T-helper 17 cell (primary cell): ENCODE data around the gene TSPO. TPM values are rescaled to one million over a fixed set of nuclear protein-coding genes. Genes with fewer than 3 reads are reported as not detected.
"Not testable (repeated sequence)": the region's sequence is repeated elsewhere in the genome, so short reads cannot be mapped to it uniquely, and the experiment has no call there.

Experiments
- ATAC-seq: fragments of 150-1000 bp; cut with Tn5 transposase; 2 replicates; pipeline ENCODE4 v1.10.0; 2021; ENCODE audit warnings: mild to moderate bottlenecking, moderate library complexity
- DNase-seq, 3 donors: peaks; one replicate each; pipeline versions ENCODE4 v3.0.0 to v3.0.0-alpha.2; 2020 to 2021
- H3K9me3 ChIP-seq: one replicate; pipeline ENCODE4 v1.7.0; 2013; ENCODE audit warnings: low read length, mild to moderate bottlenecking; ENCODE audit not compliant: control insufficient read depth, poor library complexity, severe bottlenecking
- H3K27ac Mint-ChIP-seq: one replicate; pipeline ENCODE4 v1.8.0; 2022; ENCODE audit warnings: mild to moderate bottlenecking, moderate library complexity, mixed read lengths
- H3K27me3 Mint-ChIP-seq: one replicate; pipeline ENCODE4 v1.8.0; 2022; ENCODE audit warnings: mixed read lengths
- H3K36me3 Mint-ChIP-seq: one replicate; pipeline ENCODE4 v1.8.0; 2022; ENCODE audit warnings: low read depth, mixed read lengths
- H3K4me1 Mint-ChIP-seq: one replicate; pipeline ENCODE4 v1.8.0; 2022; ENCODE audit warnings: mild to moderate bottlenecking, mixed read lengths
- H3K4me3 Mint-ChIP-seq: one replicate; pipeline ENCODE4 v1.8.0; 2022; ENCODE audit warnings: mild to moderate bottlenecking, moderate library complexity, mixed read lengths
- total RNA-seq, 4 donors: library from RNA in 2 of 4; stranded (reverse) in 2 of 4; gene quantifications; one replicate each; pipeline ENCODE4 v1.2.3 and lab custom pipeline; 2022 to 2026

Gene TSPO
- total RNA-seq, result 10 to 100 TPM; 74.1 to 89.1 TPM
- total RNA-seq (lab: John Stamatoyannopoulos, UW), result 48.3 to 49.8 reads per million in 2 donors

- no peaks in the 10 kb centered on the region for H3K27me3 Mint-ChIP-seq
- peak; percentile 68 for ATAC-seq
- peak; percentile 36 to 74 (median 69) for DNase-seq
- H3K36me3 Mint-ChIP-seq, result peaks cover 3% of the 10 kb centered on the region
- peak within 1 kb of the TSS; percentile 96 for H3K4me3 Mint-ChIP-seq
- peak within 1 kb of the TSS; percentile 81 for H3K27ac Mint-ChIP-seq
- peaks cover 15% of the 10 kb centered on the region for H3K4me1 Mint-ChIP-seq
- H3K9me3 ChIP-seq, result no peaks in the 10 kb centered on the region
Observed at GRCh38 chr22:43151251-43152002, at the start of gene TSPO. TSPO (plus strand) TSS chr22:43151559; CDS start chr22:43159239, 7,680 bp downstream.

DNA sequence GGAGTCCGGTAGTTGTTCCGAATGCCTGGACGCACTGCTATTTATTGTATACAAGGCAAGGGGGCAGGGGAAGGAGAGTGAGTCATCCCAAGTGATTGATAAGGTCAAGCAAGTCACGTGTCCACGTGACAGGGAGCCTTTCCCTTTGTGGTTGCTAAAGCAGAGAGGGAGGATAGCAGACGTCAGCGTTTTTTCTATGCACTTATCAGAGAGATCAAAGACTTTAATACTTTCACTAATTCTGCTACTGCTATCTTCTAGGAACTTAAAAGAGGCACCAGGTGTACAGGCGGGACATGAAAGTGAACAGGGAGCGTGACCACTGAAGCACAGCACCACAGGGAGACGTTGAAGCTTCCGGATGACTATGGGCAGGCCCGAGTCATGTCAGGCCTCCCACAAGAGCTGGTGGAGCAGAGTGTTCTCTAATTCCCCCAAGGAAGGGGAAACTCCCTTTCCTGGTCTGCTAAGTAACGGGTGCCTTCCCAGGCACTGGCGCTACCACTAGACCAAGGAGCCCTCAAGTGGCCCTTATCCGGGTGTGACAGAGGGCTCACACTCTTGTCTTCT is 47.2 kb upstream of the TSPO start:
- peak overlapping the region; percentile 72 for H3K27ac Mint-ChIP-seq
- ATAC-seq (peak; percentile 90), DNase-seq (peak in 1 of 3 donors; percentile 25)
- not testable (repeated sequence) for H3K9me3 ChIP-seq, H3K36me3 Mint-ChIP-seq, H3K27me3 Mint-ChIP-seq
- H3K4me1 Mint-ChIP-seq, result peaks cover 17% of the 10 kb centered on the region
- peak overlapping the region; percentile 33 for H3K4me3 Mint-ChIP-seq

DNA sequence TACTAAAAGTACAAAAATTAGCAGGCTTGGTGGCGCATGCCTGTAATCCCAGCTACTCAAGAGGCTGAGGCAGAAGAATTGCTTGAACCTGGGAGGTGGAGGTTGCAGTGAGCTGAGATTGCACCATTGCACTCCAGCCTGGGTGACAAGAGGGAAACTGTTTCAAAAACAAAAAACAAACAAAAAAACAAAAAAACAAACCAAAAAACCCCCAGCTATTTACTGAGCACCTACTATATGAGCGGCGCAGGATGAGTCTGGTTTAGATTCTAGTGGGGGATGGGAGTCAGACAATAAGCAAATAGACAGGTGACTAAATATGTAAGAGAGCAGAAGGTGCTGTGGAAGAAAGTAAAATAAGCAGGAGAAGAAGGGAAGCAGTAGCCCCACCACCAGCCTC is 46.4 kb upstream of the TSPO start:
- not testable (repeated sequence) for ATAC-seq, DNase-seq, H3K36me3 Mint-ChIP-seq, H3K9me3 ChIP-seq, H3K27me3 Mint-ChIP-seq, H3K4me3 Mint-ChIP-seq
- Mint-ChIP-seq H3K27ac (peak overlapping the region; percentile 72), H3K4me1 (peaks cover 17% of the 10 kb centered on the region)

DNA sequence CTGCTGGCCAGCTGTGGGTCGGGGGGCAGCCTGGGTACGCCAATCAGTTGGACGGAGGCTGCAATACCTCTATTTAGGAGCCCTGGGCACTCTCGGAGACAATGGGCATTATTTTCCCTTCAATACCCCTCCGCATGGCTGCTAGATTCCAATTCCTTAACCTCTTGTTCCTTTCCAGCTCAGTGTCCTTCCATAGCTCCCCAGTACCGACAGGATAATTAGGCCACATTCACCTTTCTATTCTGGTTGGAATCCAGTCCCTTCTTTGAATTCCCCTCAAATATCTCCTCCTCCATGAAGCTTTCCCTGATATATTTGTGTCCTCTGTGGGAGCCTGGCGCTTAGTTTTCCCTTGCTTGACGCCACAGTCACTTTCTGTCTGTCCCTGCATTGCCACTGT is 45.1 kb upstream of the TSPO start:
- Mint-ChIP-seq H3K4me1 (peaks cover 17% of the 10 kb centered on the region), H3K27me3 (no peaks in the 10 kb centered on the region), H3K4me3 (no peak overlapping the region), H3K36me3 (no peaks in the 10 kb centered on the region), H3K27ac (no peak overlapping the region)
- H3K9me3 ChIP-seq, result no peaks in the 10 kb centered on the region
- ATAC-seq (no peak), DNase-seq (no peak)

DNA sequence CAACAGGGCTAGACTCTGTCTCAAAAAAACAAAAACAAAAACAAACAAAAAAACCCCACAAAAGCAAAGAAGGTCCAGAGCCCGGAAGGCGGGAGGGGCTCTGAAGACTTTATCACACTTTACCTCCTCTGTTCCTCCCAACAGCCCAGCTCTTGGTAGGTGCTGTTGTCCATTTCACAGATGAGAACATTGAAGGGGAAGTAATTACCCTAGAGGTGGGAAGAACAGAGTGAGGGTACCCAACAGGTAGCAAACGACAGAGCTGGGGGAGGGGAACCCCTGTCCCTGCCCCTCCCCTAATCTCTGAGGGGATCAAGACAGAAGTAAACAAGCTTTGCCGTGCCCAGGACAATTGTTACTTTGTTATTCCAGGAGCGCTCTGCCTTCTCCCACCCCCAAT is 41.8 kb upstream of the TSPO start:
- no peak overlapping the region for H3K27ac Mint-ChIP-seq
- no peaks in the 10 kb centered on the region for H3K9me3 ChIP-seq
- ATAC-seq, result no peak
- peak overlapping the region; percentile 74 for H3K4me3 Mint-ChIP-seq
- DNase-seq, result no peak
- H3K36me3 Mint-ChIP-seq, result no peaks in the 10 kb centered on the region
- H3K27me3 Mint-ChIP-seq, result no peaks in the 10 kb centered on the region
- peaks cover 11% of the 10 kb centered on the region for H3K4me1 Mint-ChIP-seq

- no peaks in the 10 kb centered on the region for H3K9me3 ChIP-seq
- Mint-ChIP-seq H3K27ac (no peak overlapping the region), H3K4me3 (peak overlapping the region; percentile 86), H3K4me1 (peaks cover 10% of the 10 kb centered on the region), H3K27me3 (no peaks in the 10 kb centered on the region), H3K36me3 (no peaks in the 10 kb centered on the region)
- no peak for DNase-seq
- no peak for ATAC-seq
Observed at GRCh38 chr22:43109921-43110443, 41.4 kb upstream of the TSPO start.

- Mint-ChIP-seq H3K36me3 (no peaks in the 10 kb centered on the region), H3K27ac (no peak within 1 kb of the TSS), H3K4me3 (peak within 1 kb of the TSS; percentile 86), H3K4me1 (peaks cover 8% of the 10 kb centered on the region), H3K27me3 (no peaks in the 10 kb centered on the region)
- ATAC-seq, result peak; percentile 65
- H3K9me3 ChIP-seq, result no peaks in the 10 kb centered on the region
- DNase-seq, result peak; percentile 19 to 37 (median 36)
Observed at GRCh38 chr22:43110444-43110926, 40.9 kb upstream of the TSPO start, which contains the start of gene BIK. BIK (plus strand) TSS chr22:43110750; CDS start chr22:43124023, 13,273 bp downstream.

DNA sequence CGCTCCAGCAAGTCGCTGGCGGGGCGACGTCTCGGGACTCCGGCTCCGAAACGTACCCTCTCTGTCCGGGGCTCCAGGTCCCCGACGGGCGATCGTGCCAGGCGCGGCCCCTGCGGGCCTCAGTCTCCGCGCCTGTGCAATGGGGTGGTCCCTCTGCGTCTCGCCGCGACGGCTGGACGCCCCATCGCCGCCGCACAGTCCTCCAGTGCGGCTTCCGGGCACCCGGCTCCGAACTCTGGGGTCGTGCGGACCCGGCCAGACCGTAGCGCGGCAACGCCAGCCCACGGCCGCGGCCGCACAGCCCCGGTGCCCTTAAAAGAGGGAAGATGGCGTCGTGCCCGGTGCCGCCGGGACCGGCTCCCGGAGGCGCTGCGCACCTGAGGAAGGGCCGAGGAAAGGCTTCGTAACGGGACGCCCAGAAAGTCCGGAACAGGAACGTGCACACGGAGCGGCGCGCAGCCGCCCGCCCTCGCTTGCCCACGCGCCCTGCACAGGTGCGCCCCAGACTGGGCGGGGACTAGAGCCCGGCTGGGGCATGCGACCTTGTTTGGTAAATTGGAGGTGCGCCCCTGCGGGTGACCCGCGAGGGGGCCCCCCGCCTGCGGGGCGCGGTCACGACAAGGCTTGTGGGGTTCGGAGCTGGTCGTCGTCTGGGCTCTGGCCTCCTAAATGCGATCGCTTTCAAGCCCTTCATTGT is 40.3 kb upstream of the TSPO start:
- H3K36me3 Mint-ChIP-seq, result no peaks in the 10 kb centered on the region
- ATAC-seq (peak; percentile 86), DNase-seq (peak; percentile 34 to 40 (median 39))
- no peaks in the 10 kb centered on the region for H3K9me3 ChIP-seq
- H3K4me3 Mint-ChIP-seq, result peak overlapping the region; percentile 73
- H3K4me1 Mint-ChIP-seq, result peaks cover 8% of the 10 kb centered on the region
- H3K27me3 Mint-ChIP-seq, result no peaks in the 10 kb centered on the region
- no peak overlapping the region for H3K27ac Mint-ChIP-seq

DNA sequence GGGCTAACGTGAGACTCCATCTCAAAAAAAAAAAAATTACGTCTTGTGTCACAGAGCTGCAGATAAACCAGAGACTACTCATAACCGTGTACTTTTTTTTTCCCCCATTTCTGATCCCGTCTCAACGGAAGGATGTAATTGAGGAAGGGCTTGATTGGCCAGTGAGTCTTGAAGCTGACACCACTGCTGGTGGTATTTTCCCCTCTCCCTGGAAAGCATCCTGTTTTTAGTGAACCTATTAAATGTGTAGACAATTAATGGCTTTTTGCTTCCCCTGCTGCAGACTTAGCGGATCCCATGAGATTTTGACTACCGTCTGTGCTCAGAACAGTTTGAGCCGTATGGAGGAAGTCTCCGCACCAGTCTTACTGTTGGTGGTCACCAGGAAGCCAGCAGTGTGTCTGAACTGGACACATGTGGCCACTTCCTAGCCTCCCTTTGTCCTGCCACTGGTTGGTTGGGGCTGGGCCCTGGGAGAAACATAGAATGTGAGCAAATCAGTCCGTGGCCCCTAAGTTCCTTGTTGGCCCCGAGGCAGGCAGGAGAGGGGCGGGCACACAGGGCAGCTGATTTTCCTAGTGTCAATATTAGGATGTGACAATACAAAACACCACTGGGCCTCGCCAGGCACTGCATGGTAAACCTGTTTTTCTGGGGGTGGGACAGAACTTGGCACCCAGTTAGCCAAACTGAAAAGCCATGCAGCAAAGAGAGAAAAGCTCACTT is 37.7 kb upstream of the TSPO start:
- no peak overlapping the region for H3K4me3 Mint-ChIP-seq
- H3K27ac Mint-ChIP-seq, result no peak overlapping the region
- H3K27me3 Mint-ChIP-seq, result no peaks in the 10 kb centered on the region
- no peaks in the 10 kb centered on the region for H3K36me3 Mint-ChIP-seq
- peaks cover 7% of the 10 kb centered on the region for H3K4me1 Mint-ChIP-seq
- no peak for ATAC-seq
- H3K9me3 ChIP-seq, result no peaks in the 10 kb centered on the region
- no peak for DNase-seq

GRCh38 chr22:43114958-43115357 is 36.4 kb upstream of the TSPO start:
- DNase-seq (no peak), ATAC-seq (no peak)
- Mint-ChIP-seq H3K4me1 (peaks cover 11% of the 10 kb centered on the region), H3K4me3 (no peak overlapping the region), H3K27ac (no peak overlapping the region), H3K36me3 (no peaks in the 10 kb centered on the region), H3K27me3 (no peaks in the 10 kb centered on the region)
- H3K9me3 ChIP-seq, result no peaks in the 10 kb centered on the region

DNA sequence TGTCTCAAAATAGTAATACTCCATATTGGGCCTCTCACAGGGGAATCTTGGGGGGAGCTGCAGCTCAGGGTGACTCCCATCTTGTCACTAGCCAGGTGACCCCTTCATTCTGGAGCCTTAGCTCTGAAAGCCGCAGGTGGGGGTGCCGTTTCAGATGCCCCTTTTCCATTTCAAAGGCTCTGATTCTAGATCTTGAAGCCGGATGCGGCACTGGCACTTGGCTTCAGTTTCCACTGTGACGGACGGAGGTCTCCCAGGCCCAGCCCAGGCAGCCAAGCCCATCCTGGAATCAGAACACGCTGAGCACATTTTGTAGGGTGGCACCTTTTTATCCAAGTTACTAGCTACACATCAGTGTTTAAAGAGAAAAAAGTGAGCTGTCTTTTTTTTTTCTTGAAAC is 34.4 kb upstream of the TSPO start:
- H3K27me3 Mint-ChIP-seq, result no peaks in the 10 kb centered on the region
- H3K27ac Mint-ChIP-seq, result no peak overlapping the region
- H3K4me3 Mint-ChIP-seq, result no peak overlapping the region
- no peaks in the 10 kb centered on the region for H3K36me3 Mint-ChIP-seq
- no peaks in the 10 kb centered on the region for H3K9me3 ChIP-seq
- no peak for ATAC-seq
- H3K4me1 Mint-ChIP-seq, result peaks cover 8% of the 10 kb centered on the region
- no peak for DNase-seq

- no peak overlapping the region for H3K4me3 Mint-ChIP-seq
- H3K27ac Mint-ChIP-seq, result no peak overlapping the region
- H3K9me3 ChIP-seq, result no peaks in the 10 kb centered on the region
- peaks cover 8% of the 10 kb centered on the region for H3K4me1 Mint-ChIP-seq
- ATAC-seq (no peak), DNase-seq (no peak)
- H3K27me3 Mint-ChIP-seq, result no peaks in the 10 kb centered on the region
- H3K36me3 Mint-ChIP-seq, result no peaks in the 10 kb centered on the region
Observed at GRCh38 chr22:43118024-43118849, 33.1 kb upstream of the TSPO start.
